GM12875 (cell line): ENCODE results near the gene RLN3.
A peak's percentile ranks its signal among the peaks of the same experiment; 100 is the strongest.
"Not testable (repeated sequence)": the region's sequence is repeated elsewhere in the genome, so short reads cannot be mapped to it uniquely, and the experiment has no call there.

Experiments
- H3K4me3 ChIP-seq: one replicate; pipeline ENCODE4 v1.5.1; 2011; ENCODE audit warnings: low read depth, low read length, control low read depth
- TF ChIP-seq, protein P1 (sequence below): IDR thresholded peaks from 2 replicates; pipeline ENCODE4 v1.5.1; 2011; ENCODE audit warnings: low read depth, mild to moderate bottlenecking, control low read depth, inconsistent platforms, low read length, moderate library complexity, borderline replicate concordance; ENCODE audit not compliant: insufficient read depth

RLN3 gene

DNA sequence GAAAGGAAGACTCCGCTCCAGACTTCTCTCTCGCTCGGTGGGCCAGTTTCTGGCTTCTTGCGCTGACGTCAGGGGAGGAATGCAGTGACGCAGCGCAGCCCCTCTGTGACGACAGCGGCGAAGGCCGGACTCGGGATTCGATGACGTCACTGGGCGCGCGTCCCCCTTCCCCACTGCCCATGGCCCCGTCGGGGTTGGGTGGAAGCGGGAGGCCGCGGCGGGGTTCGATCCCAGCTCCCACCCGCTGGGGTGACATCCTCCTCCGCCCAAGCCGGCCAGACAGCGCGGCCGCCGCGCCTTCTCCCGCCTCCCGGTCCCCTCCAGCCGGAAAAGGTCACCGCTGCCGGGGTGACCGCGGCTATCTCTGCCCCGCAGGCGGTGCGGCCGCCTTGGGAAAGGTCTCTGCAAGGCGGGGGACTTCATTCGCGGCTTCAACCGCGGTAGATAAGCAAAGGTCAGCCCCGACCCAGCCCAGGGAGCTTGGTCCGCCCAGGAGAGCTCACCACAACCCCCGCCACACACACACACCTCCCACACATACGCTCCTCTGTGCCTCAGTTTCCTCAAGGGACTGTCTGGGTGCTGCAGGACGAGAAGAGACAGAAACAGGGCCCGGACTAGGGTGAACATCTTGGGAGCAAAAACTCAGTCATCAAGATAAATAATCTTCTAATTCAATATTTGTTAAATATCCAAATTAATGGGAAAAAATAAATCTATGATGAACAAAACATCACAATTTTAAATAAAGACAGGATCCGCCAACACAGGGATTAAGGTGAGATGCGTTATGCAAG is 21.0 kb upstream of the RLN3 start:
- peak overlapping the region; percentile 76 for H3K4me3 ChIP-seq
- TF ChIP-seq, protein P1, sequence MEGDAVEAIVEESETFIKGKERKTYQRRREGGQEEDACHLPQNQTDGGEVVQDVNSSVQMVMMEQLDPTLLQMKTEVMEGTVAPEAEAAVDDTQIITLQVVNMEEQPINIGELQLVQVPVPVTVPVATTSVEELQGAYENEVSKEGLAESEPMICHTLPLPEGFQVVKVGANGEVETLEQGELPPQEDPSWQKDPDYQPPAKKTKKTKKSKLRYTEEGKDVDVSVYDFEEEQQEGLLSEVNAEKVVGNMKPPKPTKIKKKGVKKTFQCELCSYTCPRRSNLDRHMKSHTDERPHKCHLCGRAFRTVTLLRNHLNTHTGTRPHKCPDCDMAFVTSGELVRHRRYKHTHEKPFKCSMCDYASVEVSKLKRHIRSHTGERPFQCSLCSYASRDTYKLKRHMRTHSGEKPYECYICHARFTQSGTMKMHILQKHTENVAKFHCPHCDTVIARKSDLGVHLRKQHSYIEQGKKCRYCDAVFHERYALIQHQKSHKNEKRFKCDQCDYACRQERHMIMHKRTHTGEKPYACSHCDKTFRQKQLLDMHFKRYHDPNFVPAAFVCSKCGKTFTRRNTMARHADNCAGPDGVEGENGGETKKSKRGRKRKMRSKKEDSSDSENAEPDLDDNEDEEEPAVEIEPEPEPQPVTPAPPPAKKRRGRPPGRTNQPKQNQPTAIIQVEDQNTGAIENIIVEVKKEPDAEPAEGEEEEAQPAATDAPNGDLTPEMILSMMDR = no peak

DNA sequence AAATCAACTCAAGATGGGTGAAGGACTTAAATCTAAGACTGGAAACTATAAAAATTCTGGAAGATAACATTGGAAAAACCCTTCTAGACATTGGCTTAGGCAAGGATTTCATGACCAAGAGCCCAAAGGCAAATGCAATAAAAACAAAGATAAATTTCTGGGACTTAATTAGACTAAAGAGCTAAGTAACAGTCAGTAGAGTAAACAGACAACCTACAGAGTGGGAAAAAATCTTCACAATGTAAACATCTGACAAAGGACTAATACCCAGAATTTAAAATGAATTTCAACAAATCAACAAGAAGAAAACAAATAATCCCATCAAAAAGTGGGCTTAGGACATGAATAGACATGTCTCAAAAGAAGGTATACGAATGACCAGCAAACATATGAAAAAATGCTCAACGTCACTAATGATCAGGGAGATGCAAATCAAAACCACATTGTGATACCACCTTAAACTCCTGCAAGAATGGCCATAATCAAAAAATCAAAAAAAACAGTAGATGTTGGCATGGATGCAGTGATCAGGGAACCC is 15.5 kb upstream of the RLN3 start:
- TF ChIP-seq, protein P1 = no peak
- H3K4me3 ChIP-seq = no peak overlapping the region

DNA sequence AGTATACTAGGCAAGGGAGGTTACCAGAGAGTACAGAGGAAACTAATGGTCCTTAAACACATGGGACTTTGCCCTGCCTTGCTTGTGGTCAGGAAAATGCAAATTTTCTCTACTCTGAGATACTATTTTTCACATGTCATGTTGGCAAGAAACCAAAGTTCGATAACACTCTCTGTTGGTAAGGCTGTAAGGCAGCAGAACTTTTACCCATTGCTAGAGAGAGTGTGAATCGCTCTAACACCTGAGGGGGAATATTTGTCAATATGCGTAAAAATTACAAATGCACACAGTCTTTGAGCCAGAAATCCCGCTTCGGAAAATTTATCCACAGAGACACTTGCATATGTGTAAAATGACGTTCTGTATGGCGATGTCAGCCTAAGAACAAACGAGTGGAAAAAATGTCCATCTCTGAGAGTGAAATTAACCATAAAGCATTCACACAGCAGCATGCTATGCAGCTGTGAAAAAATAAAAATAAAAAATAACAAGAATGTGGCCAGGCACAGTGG is 12.4 kb upstream of the RLN3 start:
- no peak overlapping the region for H3K4me3 ChIP-seq
- TF ChIP-seq, protein P1 = no peak

DNA sequence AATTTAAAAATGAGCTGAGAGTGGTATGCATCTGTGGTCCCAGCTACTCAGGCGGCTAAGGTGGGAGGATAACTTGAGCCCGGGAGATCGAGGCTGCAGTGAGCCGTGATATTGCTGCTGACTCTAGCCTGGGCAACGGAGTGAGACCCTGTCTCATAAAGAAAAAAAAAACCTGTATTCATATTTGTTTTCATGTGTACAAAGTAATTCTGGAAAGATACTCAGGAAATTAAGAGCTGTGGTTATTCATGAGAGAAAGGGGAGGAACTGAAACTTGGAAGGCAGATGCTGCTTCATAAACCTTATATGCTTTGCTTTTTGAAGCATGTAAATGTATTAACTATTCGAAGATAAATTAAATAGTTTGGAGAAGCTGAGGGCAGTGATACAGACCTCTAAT is 8.8 kb upstream of the RLN3 start:
- TF ChIP-seq, protein P1 = no peak
- H3K4me3 ChIP-seq = no peak overlapping the region

DNA sequence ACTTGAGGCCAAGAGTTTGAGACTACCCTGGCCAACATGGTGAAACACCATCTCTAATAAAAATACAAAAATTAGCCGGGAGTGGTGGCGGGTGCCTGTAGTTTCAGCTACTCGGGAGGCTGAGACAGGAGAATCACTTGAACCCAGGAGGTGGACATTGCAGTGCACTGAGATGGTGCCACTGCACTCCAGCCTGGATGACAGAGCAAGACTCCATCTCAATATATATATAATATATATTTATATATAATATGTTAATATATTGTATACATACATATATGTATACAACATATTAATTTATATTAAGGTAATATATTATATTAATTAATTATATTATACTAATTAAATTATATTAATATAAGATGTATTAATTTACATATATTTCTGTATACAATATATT is 8.2 kb upstream of the RLN3 start:
- H3K4me3 ChIP-seq = not testable (repeated sequence)

DNA sequence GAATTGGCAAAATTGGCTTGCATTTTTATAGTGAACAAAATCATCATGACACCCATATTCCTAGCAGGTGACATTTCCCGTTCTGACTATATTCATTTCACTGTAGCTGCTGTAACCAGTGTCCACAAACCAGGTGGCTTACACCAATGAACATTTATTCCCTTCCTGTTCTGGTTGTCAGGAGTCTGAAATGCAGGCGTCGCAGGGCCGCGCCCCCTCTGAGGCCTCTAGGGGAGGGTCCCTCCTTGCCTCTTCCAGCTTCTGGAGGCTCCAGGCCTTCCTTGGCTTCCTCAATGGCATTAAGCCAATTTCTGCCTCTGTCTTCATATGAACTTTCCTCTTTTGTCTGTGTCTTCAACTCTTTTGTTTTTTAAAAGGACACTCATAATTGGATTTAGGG is 6.5 kb upstream of the RLN3 start:
- TF ChIP-seq, protein P1 = no peak
- no peak overlapping the region for H3K4me3 ChIP-seq

DNA sequence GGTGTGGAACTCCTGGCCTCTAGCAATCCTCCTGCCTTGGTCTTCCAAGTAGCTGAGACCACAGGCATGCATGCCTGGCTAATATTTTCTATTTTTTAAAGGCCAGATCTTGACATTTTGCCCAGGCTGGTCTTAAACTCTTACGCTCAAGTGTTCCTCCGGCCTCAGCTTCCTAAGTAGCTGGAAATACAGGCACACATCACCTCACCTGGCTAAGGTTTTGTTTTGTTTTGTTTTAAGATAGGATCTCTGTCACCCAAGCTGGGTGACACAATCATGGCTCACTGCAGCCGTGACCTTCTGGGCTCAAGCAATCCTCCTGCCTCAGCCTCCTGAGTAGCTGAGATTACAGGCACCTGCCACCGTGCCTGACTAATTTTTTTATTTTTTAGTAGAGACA is 5.5 kb upstream of the RLN3 start:
- H3K4me3 ChIP-seq = no peak overlapping the region
- TF ChIP-seq, protein P1 = no peak
